ENCODE measurements around the gene LIPC. TPM values are rescaled to one million over a fixed set of nuclear protein-coding genes. Genes with fewer than 3 reads are reported as not detected.

The LIPC gene
- total and polyA plus RNA-seq, 2 experiments from 2014 or later = not detected

DNA sequence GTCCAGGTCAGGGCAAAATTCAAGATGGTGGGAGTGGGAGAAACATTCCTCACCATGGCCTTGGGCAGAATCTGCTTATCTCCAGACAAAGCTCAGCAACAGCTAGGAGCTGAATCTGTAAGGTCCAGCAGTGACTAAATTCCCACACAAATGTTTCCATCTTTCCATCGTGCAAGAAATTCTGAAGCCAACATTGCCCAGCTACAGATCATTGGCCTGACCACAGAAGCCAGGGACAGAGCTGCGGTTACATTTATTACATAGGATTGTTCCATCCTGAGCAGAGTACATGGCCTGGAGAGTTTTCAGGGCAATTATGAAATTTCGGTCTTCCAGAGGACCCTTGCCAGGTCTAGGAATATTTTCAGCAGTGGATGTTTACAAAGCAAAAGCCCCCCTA is 100.3 kb downstream of the LIPC start:
- Histone ChIP-seq H3K79me2 (replicated peaks; ENCODE audit: insufficient read depth) (no peaks in the 10 kb centered on the region), H3K9me2 (ENCODE audit: insufficient read depth) (peaks cover 6% of the 10 kb centered on the region; the same call in 1 of the 2 replicates), H3K27ac (ENCODE audit: low read depth) (no peak overlapping the region), H3F3A (replicated peaks; ENCODE audit: low read depth) (no peaks in the 10 kb centered on the region), H2AFZ (no peak overlapping the region), H4K20me1 (replicated peaks; ENCODE audit: insufficient read depth) (no peaks in the 10 kb centered on the region), H3K4me2 (no peak overlapping the region), H3K27me3 (ENCODE audit: insufficient read depth) (no peaks in the 10 kb centered on the region), H3K36me3 (ENCODE audit: insufficient read depth) (no peaks in the 10 kb centered on the region), H3K4me3 (no peak overlapping the region), H3K4me1 (ENCODE audit: insufficient read depth) (no peaks in the 10 kb centered on the region)
- DNase-seq (ENCODE audit: low spot score) (no peak), ATAC-seq (no peak)
- Mint-ChIP-seq H3K4me1 (peaks cover 4% of the 10 kb centered on the region; the same call in 2 of the 3 replicates), H3K27ac (no peak overlapping the region), H3K36me3 (ENCODE audit: low read depth) (no peaks in the 10 kb centered on the region), H3K27me3 (ENCODE audit: insufficient read depth, low read depth, poor library complexity) (peaks cover 2% of the 10 kb centered on the region), H3K9me3 (no peaks in the 10 kb centered on the region), H3K4me3 (no peak overlapping the region)
- TF ChIP-seq, protein P1, sequence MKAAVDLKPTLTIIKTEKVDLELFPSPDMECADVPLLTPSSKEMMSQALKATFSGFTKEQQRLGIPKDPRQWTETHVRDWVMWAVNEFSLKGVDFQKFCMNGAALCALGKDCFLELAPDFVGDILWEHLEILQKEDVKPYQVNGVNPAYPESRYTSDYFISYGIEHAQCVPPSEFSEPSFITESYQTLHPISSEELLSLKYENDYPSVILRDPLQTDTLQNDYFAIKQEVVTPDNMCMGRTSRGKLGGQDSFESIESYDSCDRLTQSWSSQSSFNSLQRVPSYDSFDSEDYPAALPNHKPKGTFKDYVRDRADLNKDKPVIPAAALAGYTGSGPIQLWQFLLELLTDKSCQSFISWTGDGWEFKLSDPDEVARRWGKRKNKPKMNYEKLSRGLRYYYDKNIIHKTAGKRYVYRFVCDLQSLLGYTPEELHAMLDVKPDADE (IDR thresholded peaks at IDR 0.05) = no peak
- TF ChIP-seq, protein P2, sequence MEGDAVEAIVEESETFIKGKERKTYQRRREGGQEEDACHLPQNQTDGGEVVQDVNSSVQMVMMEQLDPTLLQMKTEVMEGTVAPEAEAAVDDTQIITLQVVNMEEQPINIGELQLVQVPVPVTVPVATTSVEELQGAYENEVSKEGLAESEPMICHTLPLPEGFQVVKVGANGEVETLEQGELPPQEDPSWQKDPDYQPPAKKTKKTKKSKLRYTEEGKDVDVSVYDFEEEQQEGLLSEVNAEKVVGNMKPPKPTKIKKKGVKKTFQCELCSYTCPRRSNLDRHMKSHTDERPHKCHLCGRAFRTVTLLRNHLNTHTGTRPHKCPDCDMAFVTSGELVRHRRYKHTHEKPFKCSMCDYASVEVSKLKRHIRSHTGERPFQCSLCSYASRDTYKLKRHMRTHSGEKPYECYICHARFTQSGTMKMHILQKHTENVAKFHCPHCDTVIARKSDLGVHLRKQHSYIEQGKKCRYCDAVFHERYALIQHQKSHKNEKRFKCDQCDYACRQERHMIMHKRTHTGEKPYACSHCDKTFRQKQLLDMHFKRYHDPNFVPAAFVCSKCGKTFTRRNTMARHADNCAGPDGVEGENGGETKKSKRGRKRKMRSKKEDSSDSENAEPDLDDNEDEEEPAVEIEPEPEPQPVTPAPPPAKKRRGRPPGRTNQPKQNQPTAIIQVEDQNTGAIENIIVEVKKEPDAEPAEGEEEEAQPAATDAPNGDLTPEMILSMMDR (conservative IDR thresholded peaks at IDR 0.05; ENCODE audit: low read depth in 2 of 2) = no peak
- TF ChIP-seq JUNB (IDR thresholded peaks at IDR 0.05; ENCODE audit: unreplicated experiment) = no peak
- TF ChIP-seq, protein P3, sequence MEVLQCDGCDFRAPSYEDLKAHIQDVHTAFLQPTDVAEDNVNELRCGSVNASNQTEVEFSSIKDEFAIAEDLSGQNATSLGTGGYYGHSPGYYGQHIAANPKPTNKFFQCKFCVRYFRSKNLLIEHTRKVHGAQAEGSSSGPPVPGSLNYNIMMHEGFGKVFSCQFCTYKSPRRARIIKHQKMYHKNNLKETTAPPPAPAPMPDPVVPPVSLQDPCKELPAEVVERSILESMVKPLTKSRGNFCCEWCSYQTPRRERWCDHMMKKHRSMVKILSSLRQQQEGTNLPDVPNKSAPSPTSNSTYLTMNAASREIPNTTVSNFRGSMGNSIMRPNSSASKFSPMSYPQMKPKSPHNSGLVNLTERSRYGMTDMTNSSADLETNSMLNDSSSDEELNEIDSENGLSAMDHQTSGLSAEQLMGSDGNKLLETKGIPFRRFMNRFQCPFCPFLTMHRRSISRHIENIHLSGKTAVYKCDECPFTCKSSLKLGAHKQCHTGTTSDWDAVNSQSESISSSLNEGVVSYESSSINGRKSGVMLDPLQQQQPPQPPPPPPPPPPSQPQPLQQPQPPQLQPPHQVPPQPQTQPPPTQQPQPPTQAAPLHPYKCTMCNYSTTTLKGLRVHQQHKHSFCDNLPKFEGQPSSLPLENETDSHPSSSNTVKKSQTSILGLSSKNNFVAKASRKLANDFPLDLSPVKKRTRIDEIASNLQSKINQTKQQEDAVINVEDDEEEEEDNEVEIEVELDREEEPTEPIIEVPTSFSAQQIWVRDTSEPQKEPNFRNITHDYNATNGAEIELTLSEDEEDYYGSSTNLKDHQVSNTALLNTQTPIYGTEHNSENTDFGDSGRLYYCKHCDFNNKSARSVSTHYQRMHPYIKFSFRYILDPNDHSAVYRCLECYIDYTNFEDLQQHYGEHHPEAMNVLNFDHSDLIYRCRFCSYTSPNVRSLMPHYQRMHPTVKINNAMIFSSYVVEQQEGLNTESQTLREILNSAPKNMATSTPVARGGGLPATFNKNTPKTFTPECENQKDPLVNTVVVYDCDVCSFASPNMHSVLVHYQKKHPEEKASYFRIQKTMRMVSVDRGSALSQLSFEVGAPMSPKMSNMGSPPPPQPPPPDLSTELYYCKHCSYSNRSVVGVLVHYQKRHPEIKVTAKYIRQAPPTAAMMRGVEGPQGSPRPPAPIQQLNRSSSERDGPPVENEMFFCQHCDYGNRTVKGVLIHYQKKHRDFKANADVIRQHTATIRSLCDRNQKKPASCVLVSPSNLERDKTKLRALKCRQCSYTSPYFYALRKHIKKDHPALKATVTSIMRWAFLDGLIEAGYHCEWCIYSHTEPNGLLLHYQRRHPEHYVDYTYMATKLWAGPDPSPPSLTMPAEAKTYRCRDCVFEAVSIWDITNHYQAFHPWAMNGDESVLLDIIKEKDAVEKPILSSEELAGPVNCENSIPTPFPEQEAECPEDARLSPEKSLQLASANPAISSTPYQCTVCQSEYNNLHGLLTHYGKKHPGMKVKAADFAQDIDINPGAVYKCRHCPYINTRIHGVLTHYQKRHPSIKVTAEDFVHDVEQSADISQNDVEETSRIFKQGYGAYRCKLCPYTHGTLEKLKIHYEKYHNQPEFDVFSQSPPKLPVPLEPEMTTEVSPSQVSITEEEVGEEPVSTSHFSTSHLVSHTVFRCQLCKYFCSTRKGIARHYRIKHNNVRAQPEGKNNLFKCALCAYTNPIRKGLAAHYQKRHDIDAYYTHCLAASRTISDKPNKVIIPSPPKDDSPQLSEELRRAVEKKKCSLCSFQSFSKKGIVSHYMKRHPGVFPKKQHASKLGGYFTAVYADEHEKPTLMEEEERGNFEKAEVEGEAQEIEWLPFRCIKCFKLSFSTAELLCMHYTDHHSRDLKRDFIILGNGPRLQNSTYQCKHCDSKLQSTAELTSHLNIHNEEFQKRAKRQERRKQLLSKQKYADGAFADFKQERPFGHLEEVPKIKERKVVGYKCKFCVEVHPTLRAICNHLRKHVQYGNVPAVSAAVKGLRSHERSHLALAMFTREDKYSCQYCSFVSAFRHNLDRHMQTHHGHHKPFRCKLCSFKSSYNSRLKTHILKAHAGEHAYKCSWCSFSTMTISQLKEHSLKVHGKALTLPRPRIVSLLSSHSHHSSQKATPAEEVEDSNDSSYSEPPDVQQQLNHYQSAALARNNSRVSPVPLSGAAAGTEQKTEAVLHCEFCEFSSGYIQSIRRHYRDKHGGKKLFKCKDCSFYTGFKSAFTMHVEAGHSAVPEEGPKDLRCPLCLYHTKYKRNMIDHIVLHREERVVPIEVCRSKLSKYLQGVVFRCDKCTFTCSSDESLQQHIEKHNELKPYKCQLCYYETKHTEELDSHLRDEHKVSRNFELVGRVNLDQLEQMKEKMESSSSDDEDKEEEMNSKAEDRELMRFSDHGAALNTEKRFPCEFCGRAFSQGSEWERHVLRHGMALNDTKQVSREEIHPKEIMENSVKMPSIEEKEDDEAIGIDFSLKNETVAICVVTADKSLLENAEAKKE (CRISPR knock-in tag; IDR thresholded peaks at IDR 0.05) = no peak
- no peak for TF ChIP-seq EZH2phosphoT487 (IDR thresholded peaks at IDR 0.05; ENCODE audit: unreplicated experiment)
- no peak for TF ChIP-seq EZH2 (IDR thresholded peaks at IDR 0.05; ENCODE audit: low read depth, unreplicated experiment)
- no peak for TF ChIP-seq ZNF114 (CRISPR knock-in tag; IDR thresholded peaks at IDR 0.05)
- no peak for TF ChIP-seq STAT1 (IDR thresholded peaks at IDR 0.05; ENCODE audit: unreplicated experiment)
- TF ChIP-seq ZNF331 (CRISPR knock-in tag; IDR thresholded peaks at IDR 0.05; ENCODE audit: low read depth) = no peak
- no peak for TF ChIP-seq POLR2AphosphoS5 (IDR thresholded peaks at IDR 0.05; ENCODE audit: low read depth)
- no peak for TF ChIP-seq REST (IDR thresholded peaks at IDR 0.05; ENCODE audit: unreplicated experiment)
- TF ChIP-seq NANOG (IDR thresholded peaks at IDR 0.05; ENCODE audit: borderline replicate concordance) = no peak
- TF ChIP-seq CREB1 (CRISPR knock-in tag; IDR thresholded peaks at IDR 0.05; ENCODE audit: low read depth) = no peak
